Activated CD8-positive, alpha-beta T cell treated with anti-CD3 and anti-CD28 coated beads for 36 hours (primary cell): ENCODE results near the gene FMNL1. TPM values are rescaled to one million over a fixed set of nuclear protein-coding genes. Genes with fewer than 3 reads are reported as not detected.

Experiments used
- ATAC-seq: fragments of 200-7000 bp; cut with Tn5 transposase; one replicate; pipeline ENCODE4 v1.10.0; 2021; ENCODE audit warnings: mild to moderate bottlenecking, moderate library complexity
- CTCF ChIA-PET: fragments of 350-600 bp; sonication (Branson Sonifier 250); formaldehyde crosslinking; loops from one replicate; lab custom pipeline; 2021; ENCODE audit warnings: antibody characterized with exemption; lab: Charles Lee
- POLR2A ChIA-PET: fragments of 350-600 bp; sonication (Branson Sonifier 250); formaldehyde crosslinking; loops from one replicate; lab custom pipeline; 2021; ENCODE audit warnings: antibody characterized with exemption; lab: Charles Lee
- DNase-seq: peaks from one replicate; pipeline ENCODE4 v3.0.0-alpha.2; 2020
- H3K27ac Mint-ChIP-seq: one replicate; pipeline ENCODE4 v1.8.0; 2021; ENCODE audit warnings: mild to moderate bottlenecking, mixed read lengths
- H3K27me3 Mint-ChIP-seq: one replicate; pipeline ENCODE4 v1.8.0; 2021; ENCODE audit warnings: mixed read lengths
- H3K36me3 Mint-ChIP-seq: one replicate; pipeline ENCODE4 v1.8.0; 2021; ENCODE audit warnings: low read depth, mixed read lengths
- H3K4me1 Mint-ChIP-seq: one replicate; pipeline ENCODE4 v1.8.0; 2021; ENCODE audit warnings: low read depth, mixed read lengths
- H3K4me3 Mint-ChIP-seq: one replicate; pipeline ENCODE4 v1.8.0; 2021; ENCODE audit warnings: mild to moderate bottlenecking, moderate library complexity, mixed read lengths
- H3K9me3 Mint-ChIP-seq: one replicate; pipeline ENCODE4 v1.8.0; 2021; ENCODE audit warnings: mixed read lengths
- intact Hi-C: fragments of 100-400 bp; cut with micrococcal nuclease; formaldehyde crosslinking; loops from one replicate; pipeline ENCODE4 v1.10.0; 2022
- total RNA-seq, 2 experiments: library from RNA; stranded (reverse); gene quantifications; one replicate each; pipeline ENCODE4 v1.2.3, GENCODE V29; 2021
- TF ChIP-seq, protein P1 (sequence below): fragments of 200-600 bp; IDR thresholded peaks from one replicate; pipeline ENCODE4 v1.8.0; 2022; ENCODE audit warnings: antibody characterized with exemption, mild to moderate bottlenecking

The FMNL1 gene
- total RNA-seq, 2 experiments from 2014 or later = 285 to 298 TPM

DNA sequence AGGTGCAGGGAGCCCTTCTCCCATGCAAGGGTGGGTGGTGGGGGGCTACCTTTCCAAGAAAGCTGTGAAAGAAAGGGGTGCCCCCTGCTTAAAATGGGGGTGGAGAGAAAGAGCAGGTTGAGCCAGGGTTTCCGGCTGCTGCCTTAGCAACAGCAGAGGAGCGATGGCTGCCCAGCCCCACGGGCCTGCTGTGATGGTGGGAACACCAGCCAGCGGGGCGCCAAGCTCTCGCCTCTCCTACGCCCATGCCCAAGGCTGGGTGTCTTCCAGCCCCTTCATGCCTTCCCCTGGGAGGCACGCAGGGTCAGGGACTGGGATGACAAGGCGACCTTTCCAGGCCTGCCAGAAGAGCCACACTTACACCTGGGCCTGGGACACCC lies 3.0 kb downstream of the FMNL1 start:
- TF ChIP-seq, protein P1, sequence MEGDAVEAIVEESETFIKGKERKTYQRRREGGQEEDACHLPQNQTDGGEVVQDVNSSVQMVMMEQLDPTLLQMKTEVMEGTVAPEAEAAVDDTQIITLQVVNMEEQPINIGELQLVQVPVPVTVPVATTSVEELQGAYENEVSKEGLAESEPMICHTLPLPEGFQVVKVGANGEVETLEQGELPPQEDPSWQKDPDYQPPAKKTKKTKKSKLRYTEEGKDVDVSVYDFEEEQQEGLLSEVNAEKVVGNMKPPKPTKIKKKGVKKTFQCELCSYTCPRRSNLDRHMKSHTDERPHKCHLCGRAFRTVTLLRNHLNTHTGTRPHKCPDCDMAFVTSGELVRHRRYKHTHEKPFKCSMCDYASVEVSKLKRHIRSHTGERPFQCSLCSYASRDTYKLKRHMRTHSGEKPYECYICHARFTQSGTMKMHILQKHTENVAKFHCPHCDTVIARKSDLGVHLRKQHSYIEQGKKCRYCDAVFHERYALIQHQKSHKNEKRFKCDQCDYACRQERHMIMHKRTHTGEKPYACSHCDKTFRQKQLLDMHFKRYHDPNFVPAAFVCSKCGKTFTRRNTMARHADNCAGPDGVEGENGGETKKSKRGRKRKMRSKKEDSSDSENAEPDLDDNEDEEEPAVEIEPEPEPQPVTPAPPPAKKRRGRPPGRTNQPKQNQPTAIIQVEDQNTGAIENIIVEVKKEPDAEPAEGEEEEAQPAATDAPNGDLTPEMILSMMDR = no peak
- DNase-seq (peak; percentile 80), ATAC-seq (no peak)
- Mint-ChIP-seq H3K36me3 (peaks cover 59% of the 10 kb centered on the region), H3K4me3 (peak overlapping the region; percentile 99), H3K27me3 (no peaks in the 10 kb centered on the region), H3K4me1 (peaks cover 40% of the 10 kb centered on the region), H3K9me3 (no peaks in the 10 kb centered on the region), H3K27ac (peak overlapping the region; percentile 99)
- ChIA-PET CTCF (interaction anchor here (1.2 to 10.4 kb wide), 3 partner anchors 10 to 53 kb away, joined by 3 to 406 read pairs (median 3); no protein-coding TSS in a partner anchor), POLR2A (interaction anchor here (0.9 to 21.2 kb wide), 7 partner anchors 14 to 89 kb away, joined by 3 to 399 read pairs (median 4); partner anchors contain the start of genes ACBD4, HEXIM1, HEXIM2 and MAP3K14)
- intact Hi-C loops = loop anchor here (5.0 kb wide), 2 partner anchors 38 to 93 kb away; partner anchors contain the start of genes MAP3K14 and SPATA32

GRCh38 chr17:45225051-45225700 lies 3.5 kb downstream of the FMNL1 start:
- POLR2A ChIA-PET = interaction anchor here (0.9 to 21.2 kb wide), 11 partner anchors 13 to 90 kb away, joined by 3 to 399 read pairs (median 6); partner anchors contain the start of genes ACBD4, HEXIM1, HEXIM2 and MAP3K14
- Mint-ChIP-seq H3K27me3 (no peaks in the 10 kb centered on the region), H3K4me1 (peaks cover 40% of the 10 kb centered on the region), H3K27ac (peak overlapping the region; percentile 99), H3K9me3 (no peaks in the 10 kb centered on the region), H3K4me3 (peak overlapping the region; percentile 99), H3K36me3 (peaks cover 58% of the 10 kb centered on the region)
- DNase-seq (peak; percentile 67), ATAC-seq (no peak)
- TF ChIP-seq, protein P1 = no peak
- intact Hi-C loops = no loop called here
- CTCF ChIA-PET = interaction anchor here (1.0 to 10.4 kb wide), 13 partner anchors 9 to 90 kb away, joined by 3 to 406 read pairs (median 4); partner anchors contain the start of genes ACBD4, HEXIM1 and HEXIM2

DNA sequence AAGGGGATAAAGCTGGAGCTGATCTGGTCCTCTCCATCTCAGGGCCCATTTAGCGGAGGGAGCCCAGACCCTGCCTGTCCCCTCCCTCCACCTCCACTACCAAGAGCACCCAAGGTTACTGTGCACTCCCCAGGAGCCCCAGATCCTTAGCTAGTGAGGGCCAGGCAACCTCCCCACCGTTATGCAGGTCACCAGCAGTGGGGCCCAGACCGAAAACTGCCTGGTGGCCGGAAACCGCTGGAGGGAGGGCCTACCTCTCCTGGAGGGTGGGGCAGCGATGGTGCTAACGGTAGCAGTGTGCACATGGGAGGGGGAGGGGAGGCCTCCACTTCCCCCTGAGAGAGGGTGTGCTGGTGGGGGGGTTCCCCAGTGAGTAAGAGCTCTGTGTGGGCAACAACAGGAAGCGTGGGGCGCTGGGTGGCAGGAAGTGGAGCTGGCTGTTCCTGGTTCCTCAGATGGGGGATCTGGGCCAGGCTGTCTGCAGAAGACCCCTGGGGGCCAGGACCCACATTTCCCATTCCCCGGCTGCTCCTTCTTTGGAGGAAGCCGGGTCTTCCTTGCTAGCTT lies 4.4 kb downstream of the FMNL1 start:
- TF ChIP-seq, protein P1 = no peak
- Mint-ChIP-seq H3K27ac (peak overlapping the region; percentile 99), H3K4me3 (peak overlapping the region; percentile 99), H3K36me3 (peaks cover 56% of the 10 kb centered on the region), H3K27me3 (no peaks in the 10 kb centered on the region), H3K9me3 (no peaks in the 10 kb centered on the region), H3K4me1 (peaks cover 44% of the 10 kb centered on the region)
- ChIA-PET CTCF (interaction anchor here (1.0 to 10.4 kb wide), 15 partner anchors 8 to 201 kb away, joined by 3 to 406 read pairs (median 4); partner anchors contain the start of genes ACBD4, HEXIM1 and HEXIM2), POLR2A (interaction anchor here (0.6 to 21.2 kb wide), 12 partner anchors 13 to 159 kb away, joined by 3 to 399 read pairs (median 6); partner anchors contain the start of genes HEXIM1, HEXIM2 and MAP3K14)
- intact Hi-C loops = no loop called here
- DNase-seq (peak; percentile 99), ATAC-seq (peak; percentile 60)

DNA sequence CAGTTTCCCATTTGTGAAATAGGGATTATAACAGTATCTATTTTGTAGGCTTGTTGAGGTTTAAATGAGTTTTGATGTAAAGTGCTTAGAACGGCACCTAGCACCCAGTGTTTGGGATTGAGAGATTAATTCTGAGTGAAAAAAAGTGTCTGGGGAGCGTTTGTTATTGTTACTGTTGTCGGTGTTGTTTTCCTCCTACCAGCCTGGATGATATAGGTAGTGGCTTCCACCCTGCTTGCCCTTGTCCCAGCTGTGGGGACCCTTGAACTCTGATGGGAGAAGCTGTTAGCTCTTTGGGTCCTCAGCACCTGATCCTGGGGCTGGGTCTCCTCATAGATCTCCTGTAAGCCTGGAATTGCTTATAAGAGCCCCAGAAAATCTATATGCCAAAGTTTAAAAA lies 4.9 kb downstream of the FMNL1 start:
- DNase-seq = no peak
- CTCF ChIA-PET = interaction anchor here (1.0 to 10.4 kb wide), 14 partner anchors 8 to 201 kb away, joined by 3 to 406 read pairs (median 4); partner anchors contain the start of genes ACBD4, HEXIM1 and HEXIM2
- no peak for ATAC-seq
- peaks cover 55% of the 10 kb centered on the region for H3K36me3 Mint-ChIP-seq
- peak overlapping the region; percentile 99 for H3K4me3 Mint-ChIP-seq
- TF ChIP-seq, protein P1 = no peak
- H3K4me1 Mint-ChIP-seq = peaks cover 48% of the 10 kb centered on the region
- intact Hi-C loops = no loop called here
- H3K9me3 Mint-ChIP-seq = no peaks in the 10 kb centered on the region
- peak overlapping the region; percentile 99 for H3K27ac Mint-ChIP-seq
- POLR2A ChIA-PET = interaction anchor here (0.6 to 21.2 kb wide), 11 partner anchors 12 to 158 kb away, joined by 3 to 399 read pairs (median 6); partner anchors contain the start of genes HEXIM1, HEXIM2 and MAP3K14
- H3K27me3 Mint-ChIP-seq = no peaks in the 10 kb centered on the region
